Smooth muscle cell (in vitro differentiated cells): ENCODE data around the gene SLC7A1. TPM values are rescaled to one million over a fixed set of nuclear protein-coding genes. Genes with fewer than 3 reads are reported as not detected.

Experiments used
- DNase-seq: peaks from one replicate; lab custom pipeline; 2025; ENCODE audit not compliant: unreplicated experiment; lab: John Stamatoyannopoulos, UW
- H2AFZ ChIP-seq: fragments of 200-600 bp; sonication (generic); 2 replicates; pipeline ENCODE4 v1.6.0; 2016; ENCODE audit warnings: antibody characterized with exemption, low read depth, mild to moderate bottlenecking
- H3F3A ChIP-seq: fragments of 200-600 bp; sonication (generic); 2 replicates; pipeline ENCODE4 v1.6.0; 2017; ENCODE audit warnings: antibody characterized with exemption, low read depth
- H3K27ac ChIP-seq: fragments of 200-600 bp; sonication (generic); 2 replicates; pipeline ENCODE4 v1.5.1; 2016; ENCODE audit warnings: low read depth, mild to moderate bottlenecking
- H3K27me3 ChIP-seq: fragments of 200-600 bp; sonication (generic); 2 replicates; pipeline ENCODE4 v1.6.1; 2016; ENCODE audit warnings: low read depth, mild to moderate bottlenecking
- H3K36me3 ChIP-seq: fragments of 200-600 bp; sonication (generic); 2 replicates; pipeline ENCODE4 v1.5.1; 2016; ENCODE audit warnings: low read depth
- H3K4me1 ChIP-seq: fragments of 200-600 bp; sonication (generic); 2 replicates; pipeline ENCODE4 v1.5.1; 2016; ENCODE audit warnings: low read depth
- H3K4me2 ChIP-seq: fragments of 200-600 bp; sonication (generic); 2 replicates; pipeline ENCODE4 v1.6.0; 2016; ENCODE audit warnings: mild to moderate bottlenecking
- H3K4me3 ChIP-seq: fragments of 200-600 bp; sonication (generic); 2 replicates; pipeline ENCODE4 v1.5.1; 2016; ENCODE audit warnings: mild to moderate bottlenecking
- H3K79me2 ChIP-seq: fragments of 200-600 bp; sonication (generic); 2 replicates; pipeline ENCODE4 v1.6.0; 2016; ENCODE audit warnings: low read depth, mild to moderate bottlenecking
- H3K9ac ChIP-seq: fragments of 200-600 bp; sonication (generic); 2 replicates; pipeline ENCODE4 v1.6.0; 2016; ENCODE audit warnings: low read depth
- H3K9me3 ChIP-seq: fragments of 200-600 bp; sonication (generic); replicated peaks from 2 replicates; pipeline ENCODE4 v1.5.1; 2016; ENCODE audit warnings: low read depth
- H4K20me1 ChIP-seq: fragments of 200-600 bp; sonication (generic); 2 replicates; pipeline ENCODE4 v1.6.0; 2016; ENCODE audit warnings: low read depth
- WGBS: methylation state at CpG from one replicate; pipeline ENCODE4 v1.1.7; 2016; ENCODE audit warnings: low lambda C conversion rate; 5-methylcytosine and 5-hydroxymethylcytosine counted together
- polyA plus RNA-seq: library from polyadenylated mRNA; unstranded; fragments of >200 nt; fragmentation: Nextera tagmentation; extraction: Ambion mirVana; gene quantifications from 2 replicates; pipeline ENCODE4 v1.2.1, GENCODE V29; 2016
- total RNA-seq: library from RNA; depleted of rRNA; stranded (reverse); fragments of >200 nt; gene quantifications from 2 replicates; pipeline ENCODE4 v1.2.3, GENCODE V29; 2014
- TF ChIP-seq, protein P1 (sequence below): fragments of 200-600 bp; sonication (generic); IDR thresholded peaks from 2 replicates; pipeline ENCODE4 v1.5.1; 2017; ENCODE audit warnings: borderline replicate concordance, mild to moderate bottlenecking, antibody characterized with exemption; ENCODE audit not compliant: insufficient read depth, poor library complexity, severe bottlenecking

SLC7A1 gene
- total and polyA plus RNA-seq, 2 experiments from 2014 or later, result 7.9 to 36.6 TPM

DNA sequence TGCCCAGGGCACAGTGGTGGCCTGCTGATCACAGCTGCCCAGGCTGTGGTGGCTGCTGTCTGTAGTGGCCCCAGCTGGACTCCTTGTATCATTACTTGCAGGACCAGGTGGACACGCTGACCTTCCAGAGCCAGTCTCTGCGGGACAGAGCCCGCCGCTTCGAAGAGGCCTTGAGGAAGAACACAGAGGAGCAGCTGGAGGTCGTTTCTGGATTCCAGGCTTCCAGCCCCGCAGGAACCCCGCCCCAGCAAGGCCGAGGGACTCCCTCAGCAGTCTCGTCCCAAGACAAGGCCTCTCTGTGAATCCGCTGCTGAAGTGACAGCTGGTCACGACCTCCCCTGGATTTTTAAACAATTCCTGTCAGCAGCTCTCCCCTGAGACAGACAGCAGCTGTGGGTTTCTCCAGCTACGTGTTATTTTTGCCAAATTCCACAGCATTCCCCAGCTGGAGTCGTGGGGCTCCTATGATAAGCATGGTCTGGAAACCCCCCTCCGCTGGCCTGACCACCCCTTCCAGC is 98.3 kb downstream of the SLC7A1 start:
- Histone ChIP-seq H3K4me1 (no peaks in the 10 kb centered on the region), H3F3A (no peaks in the 10 kb centered on the region), H3K27me3 (no peaks in the 10 kb centered on the region), H3K36me3 (no peaks in the 10 kb centered on the region), H4K20me1 (no peaks in the 10 kb centered on the region), H3K9ac (no peak overlapping the region), H3K4me2 (no peak overlapping the region), H3K27ac (no peak overlapping the region), H3K79me2 (no peaks in the 10 kb centered on the region), H3K9me3 (no peaks in the 10 kb centered on the region), H3K4me3 (no peak overlapping the region), H2AFZ (no peak overlapping the region)
- DNase-seq, result no peak
- TF ChIP-seq, protein P1, sequence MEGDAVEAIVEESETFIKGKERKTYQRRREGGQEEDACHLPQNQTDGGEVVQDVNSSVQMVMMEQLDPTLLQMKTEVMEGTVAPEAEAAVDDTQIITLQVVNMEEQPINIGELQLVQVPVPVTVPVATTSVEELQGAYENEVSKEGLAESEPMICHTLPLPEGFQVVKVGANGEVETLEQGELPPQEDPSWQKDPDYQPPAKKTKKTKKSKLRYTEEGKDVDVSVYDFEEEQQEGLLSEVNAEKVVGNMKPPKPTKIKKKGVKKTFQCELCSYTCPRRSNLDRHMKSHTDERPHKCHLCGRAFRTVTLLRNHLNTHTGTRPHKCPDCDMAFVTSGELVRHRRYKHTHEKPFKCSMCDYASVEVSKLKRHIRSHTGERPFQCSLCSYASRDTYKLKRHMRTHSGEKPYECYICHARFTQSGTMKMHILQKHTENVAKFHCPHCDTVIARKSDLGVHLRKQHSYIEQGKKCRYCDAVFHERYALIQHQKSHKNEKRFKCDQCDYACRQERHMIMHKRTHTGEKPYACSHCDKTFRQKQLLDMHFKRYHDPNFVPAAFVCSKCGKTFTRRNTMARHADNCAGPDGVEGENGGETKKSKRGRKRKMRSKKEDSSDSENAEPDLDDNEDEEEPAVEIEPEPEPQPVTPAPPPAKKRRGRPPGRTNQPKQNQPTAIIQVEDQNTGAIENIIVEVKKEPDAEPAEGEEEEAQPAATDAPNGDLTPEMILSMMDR, result no peak
- WGBS, result 39% methylated on average over 15 of the region's 15 CpGs

DNA sequence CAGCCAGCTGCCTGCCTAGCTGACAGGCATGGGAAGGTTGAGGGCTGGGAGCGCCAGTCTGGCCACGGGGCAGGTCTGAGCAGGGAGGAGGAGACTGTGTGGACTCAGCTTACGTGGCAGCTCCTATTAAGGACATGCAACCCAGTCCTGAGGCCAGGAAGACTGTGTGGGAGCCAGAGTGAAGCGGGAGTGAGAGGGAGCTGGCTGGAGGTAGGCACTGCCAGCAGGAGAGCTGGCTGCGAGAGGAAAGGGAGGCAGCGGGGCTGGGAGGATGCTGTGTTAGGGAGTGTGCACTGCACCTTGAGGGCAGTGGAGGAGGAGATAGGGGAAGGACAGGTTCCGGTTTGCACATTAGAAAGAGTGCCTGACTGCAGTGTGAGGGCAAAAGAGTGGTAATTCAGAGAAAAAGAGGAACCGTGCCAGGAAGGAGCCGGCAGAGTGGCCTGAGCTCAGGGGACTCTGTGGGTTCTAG is 99.2 kb downstream of the SLC7A1 start:
- Histone ChIP-seq H3K4me2 (no peak overlapping the region), H3K9ac (no peak overlapping the region), H3K79me2 (no peaks in the 10 kb centered on the region), H3K36me3 (no peaks in the 10 kb centered on the region), H4K20me1 (no peaks in the 10 kb centered on the region), H3K27me3 (no peaks in the 10 kb centered on the region), H2AFZ (no peak overlapping the region), H3F3A (no peaks in the 10 kb centered on the region), H3K4me3 (no peak overlapping the region), H3K4me1 (no peaks in the 10 kb centered on the region), H3K9me3 (no peaks in the 10 kb centered on the region), H3K27ac (no peak overlapping the region)
- TF ChIP-seq, protein P1, result no peak
- WGBS, result 90% methylated on average over 9 of the region's 9 CpGs
- no peak for DNase-seq

DNA sequence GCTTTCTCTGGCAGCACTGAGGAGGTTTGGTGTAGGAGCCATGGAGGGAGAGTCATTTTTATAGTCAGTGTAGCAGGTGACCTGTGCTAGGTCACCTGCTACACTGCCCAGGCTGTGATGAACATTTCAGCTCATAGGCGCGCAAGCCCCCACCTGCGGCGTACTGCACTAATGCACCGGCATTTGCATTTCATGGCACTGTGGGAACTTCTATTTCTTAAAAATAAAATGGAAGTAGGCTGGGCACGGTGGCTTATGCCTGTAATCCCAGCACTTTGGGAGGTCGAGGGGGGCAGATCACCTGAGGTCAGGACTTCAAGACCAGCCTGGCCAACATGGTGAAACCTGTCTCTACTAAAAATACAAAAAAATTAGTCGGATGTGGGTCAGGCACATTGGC is 101.0 kb downstream of the SLC7A1 start:
- Histone ChIP-seq H3K36me3 (no peaks in the 10 kb centered on the region), H3K79me2 (no peaks in the 10 kb centered on the region), H2AFZ (no peak overlapping the region), H3K27ac (no peak overlapping the region), H3K4me3 (no peak overlapping the region), H3K9ac (no peak overlapping the region), H3K4me2 (no peak overlapping the region), H3F3A (no peaks in the 10 kb centered on the region), H4K20me1 (no peaks in the 10 kb centered on the region), H3K4me1 (no peaks in the 10 kb centered on the region), H3K27me3 (no peaks in the 10 kb centered on the region), H3K9me3 (no peaks in the 10 kb centered on the region)
- WGBS, result 93% methylated on average over 8 of the region's 8 CpGs
- TF ChIP-seq, protein P1, result no peak
- DNase-seq, result no peak

DNA sequence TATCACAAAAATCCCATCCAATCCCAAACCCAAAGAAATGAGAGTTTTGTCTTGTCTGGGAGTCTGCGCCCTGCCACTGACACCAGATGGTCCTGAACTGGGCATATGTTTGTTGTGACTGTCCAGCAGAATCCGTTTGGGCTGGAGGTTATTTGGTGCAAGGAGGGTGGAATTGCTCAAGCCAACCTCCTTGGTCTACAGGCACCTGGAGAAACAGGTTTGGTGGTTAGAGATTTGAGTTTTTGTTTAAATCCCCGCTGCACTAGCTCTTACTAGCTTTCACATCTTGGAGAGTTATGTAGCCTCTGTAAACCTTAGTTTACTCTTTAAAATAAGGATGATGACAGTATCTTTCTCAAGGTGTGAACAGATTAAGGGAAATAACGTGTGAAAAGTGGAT is 101.7 kb downstream of the SLC7A1 start:
- TF ChIP-seq, protein P1, result no peak
- Histone ChIP-seq H3K36me3 (no peaks in the 10 kb centered on the region), H3K79me2 (no peaks in the 10 kb centered on the region), H3K9ac (no peak overlapping the region), H2AFZ (no peak overlapping the region), H3F3A (no peaks in the 10 kb centered on the region), H3K4me1 (no peaks in the 10 kb centered on the region), H3K27ac (no peak overlapping the region), H3K27me3 (no peaks in the 10 kb centered on the region), H3K4me3 (no peak overlapping the region), H3K4me2 (no peak overlapping the region), H3K9me3 (no peaks in the 10 kb centered on the region), H4K20me1 (no peaks in the 10 kb centered on the region)
- no peak for DNase-seq
- 77% methylated on average over 4 of the region's 4 CpGs for WGBS
